Fibroblast of peridontal ligament (primary cell): ENCODE results near the gene RAP1GAP2.

Experiments
- DNase-seq: peaks from one replicate; pipeline ENCODE4 v3.0.0-alpha.2; 2010; ENCODE audit errors: extremely low read depth

Gene RAP1GAP2

DNA sequence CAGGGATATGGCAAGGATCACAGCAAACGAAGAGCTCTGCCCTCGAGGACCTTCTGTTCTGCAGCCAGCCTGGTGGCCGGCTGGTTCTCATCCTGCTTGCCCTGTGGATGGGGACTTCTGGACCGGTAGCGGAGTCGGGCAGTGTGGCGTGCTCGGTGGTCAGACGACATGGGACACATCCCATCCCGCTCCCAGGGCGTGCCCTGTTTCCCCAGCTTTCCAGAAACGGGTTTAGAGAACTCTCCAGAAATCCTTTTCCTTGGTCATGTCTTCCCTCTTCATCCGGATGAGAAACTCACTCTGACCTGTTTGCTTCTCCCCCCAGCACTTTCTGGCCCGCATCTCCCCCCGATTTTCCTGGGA is 151.3 kb downstream of the RAP1GAP2 start:
- no peak for DNase-seq

DNA sequence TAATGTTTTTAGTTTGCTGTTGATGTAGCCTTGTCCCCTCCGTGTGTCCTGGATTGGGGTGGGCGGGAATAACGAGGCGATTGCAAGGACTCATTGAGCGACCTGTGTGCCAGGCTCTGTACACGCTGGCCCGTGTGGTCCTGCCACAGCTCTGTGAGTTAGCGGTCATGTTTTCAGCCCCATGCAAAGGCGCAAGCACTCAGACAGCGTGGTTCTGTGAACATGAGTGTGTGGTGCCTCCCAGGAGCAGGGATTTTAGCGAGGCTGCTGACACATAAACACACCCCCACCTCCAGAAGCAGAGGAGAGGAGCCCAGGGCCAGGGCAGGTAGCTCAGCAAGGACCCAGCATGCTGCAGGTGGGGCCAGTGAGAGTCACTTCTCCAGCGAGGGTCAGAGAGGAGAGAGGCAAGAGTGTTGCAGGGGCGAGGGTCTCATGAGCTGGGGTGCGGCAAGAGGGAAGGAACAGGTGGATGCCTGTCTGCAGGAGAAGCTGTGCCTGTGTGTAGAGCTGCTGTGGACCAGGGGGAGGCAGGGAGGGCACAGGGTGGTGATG is 151.8 kb downstream of the RAP1GAP2 start:
- no peak for DNase-seq

GRCh38 chr17:2948721-2949468 is 152.7 kb downstream of the RAP1GAP2 start:
- DNase-seq: no peak

DNA sequence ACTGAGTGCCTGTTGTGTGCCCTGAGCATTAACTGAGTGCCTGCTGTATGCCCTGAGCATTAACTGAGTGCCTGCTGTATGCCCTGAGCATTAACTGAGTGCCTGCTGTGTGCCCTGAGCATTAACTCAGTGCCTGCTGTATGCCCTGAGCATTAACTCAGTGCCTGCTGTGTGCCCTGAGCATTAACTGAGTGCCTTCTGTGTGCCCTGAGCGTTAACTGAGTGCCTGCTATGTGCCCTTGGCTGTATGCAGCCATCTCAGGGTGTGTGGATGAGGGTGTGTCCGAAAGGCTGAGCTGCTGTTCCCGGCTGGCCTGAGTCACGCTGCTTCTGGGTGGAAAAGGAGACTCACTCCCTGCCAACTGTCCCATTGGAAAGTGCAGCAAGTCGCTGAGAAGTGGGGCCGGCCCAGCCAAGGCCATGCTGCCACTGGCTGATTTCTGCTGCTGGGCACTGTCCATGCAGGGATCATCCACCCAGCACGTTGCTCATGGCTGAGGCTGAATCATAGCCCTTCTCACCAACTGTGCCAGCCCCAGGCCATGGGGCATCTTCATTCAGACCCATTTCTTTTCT is 153.3 kb downstream of the RAP1GAP2 start:
- no peak for DNase-seq

DNA sequence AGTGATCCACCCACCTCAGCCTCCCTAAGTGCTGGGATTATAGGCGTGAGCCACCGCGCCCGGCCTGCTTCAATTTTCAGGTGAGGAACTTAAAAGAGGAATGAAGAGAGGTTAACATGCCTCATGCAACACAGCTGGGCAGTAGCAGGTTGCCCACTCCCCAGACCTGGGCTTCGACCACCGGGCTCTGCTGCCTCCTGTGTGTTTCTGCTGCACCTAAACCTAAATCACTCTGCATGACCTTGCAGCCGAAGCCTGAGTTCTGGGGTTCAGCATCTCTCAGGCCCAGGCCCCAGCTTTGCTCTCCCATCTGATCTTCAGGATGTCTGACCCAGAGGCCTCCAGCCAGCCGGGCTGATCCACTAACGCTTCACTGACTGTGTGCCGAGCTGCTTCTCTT is 154.6 kb downstream of the RAP1GAP2 start:
- DNase-seq: no peak

- no peak for DNase-seq
These were observed 156.1 kb downstream of the RAP1GAP2 start for GRCh38 chr17:2952174-2952845.

- peak; percentile 59 for DNase-seq
These were observed 158.7 kb downstream of the RAP1GAP2 start for GRCh38 chr17:2954898-2955445.

GRCh38 chr17:2955931-2956582 is 159.8 kb downstream of the RAP1GAP2 start:
- DNase-seq: no peak

DNA sequence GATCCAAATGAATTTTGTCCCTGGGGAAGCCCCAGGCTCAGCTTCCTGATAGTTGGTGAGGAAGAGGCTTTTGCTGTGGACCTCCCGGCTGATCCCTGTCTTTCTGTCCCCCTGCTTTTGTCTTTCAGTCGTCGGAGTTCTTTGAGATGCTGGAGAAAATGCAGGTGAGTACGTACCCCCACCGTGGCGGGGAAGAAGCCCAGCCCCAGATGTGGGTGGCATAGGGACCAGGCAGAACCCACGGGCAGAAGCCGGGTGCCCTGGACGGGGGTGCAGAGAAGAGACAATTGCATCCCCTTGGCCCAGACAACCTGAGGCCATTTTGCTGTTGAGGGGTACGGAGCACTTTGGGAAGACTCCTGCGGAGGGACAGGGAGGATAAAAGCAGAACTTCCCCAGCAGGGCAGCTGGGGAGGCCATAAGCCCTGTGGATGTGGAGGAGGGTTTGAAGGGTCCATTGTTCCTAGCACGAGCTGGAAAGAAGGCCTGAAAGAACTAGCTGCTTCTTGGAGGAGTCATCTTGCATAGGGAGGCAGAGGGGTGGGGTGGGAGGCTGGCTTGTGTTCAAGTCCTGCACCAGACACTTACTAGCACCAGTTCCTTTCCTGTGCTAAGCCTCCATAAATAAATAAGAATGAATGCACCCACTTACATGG is 161.5 kb downstream of the RAP1GAP2 start:
- DNase-seq: no peak

DNA sequence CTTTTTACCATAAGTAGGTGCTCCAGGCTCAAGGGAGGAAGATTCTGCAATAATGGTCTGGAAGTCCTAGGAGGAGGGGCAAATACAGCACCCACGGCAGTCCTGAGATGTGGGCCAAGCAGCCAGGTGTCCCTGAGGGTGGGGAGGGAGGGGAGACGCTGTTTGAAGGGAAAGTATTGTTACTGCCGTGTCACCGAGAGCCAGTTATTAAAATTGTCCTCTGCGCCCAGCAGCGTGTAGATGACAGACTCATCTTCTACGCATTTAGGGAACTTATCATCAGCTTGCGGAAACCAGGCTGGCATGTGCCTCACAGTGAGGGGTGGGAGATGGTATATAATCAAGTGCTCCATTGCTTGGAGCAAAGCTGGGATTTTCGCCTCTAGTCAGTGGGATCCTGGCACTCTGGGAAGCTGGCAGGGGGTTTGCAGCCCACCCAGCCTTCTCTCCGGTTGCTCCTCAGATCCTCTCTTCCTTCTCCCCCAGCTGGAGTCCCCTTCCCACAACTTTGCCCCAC is 162.5 kb downstream of the RAP1GAP2 start:
- DNase-seq: no peak

- no peak for DNase-seq
These were observed 163.3 kb downstream of the RAP1GAP2 start for GRCh38 chr17:2959371-2960130.

GRCh38 chr17:2961446-2961845 is 165.2 kb downstream of the RAP1GAP2 start:
- DNase-seq: no peak

GRCh38 chr17:2962236-2962635 is 166.0 kb downstream of the RAP1GAP2 start:
- DNase-seq: no peak

DNA sequence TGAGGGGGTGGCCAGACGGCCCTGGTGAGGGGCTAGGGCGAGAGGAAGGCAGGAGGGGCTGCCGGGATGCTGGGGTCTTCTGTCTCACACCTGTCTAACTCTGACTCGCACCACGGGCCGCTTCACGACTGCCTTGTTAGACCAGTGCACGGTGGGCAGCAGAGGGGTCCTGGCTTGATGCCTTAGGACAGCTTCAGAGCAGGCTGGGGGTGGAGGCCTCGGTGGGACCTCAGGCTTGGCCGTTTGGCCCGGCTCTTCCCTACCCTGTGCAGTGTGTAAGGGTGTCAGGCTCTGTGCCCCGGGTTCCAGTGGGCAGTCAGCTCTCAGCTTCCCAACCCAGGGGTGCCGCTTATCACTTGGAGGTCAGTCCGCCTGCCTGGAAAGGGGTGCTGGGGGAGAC is 166.5 kb downstream of the RAP1GAP2 start:
- DNase-seq: no peak

DNA sequence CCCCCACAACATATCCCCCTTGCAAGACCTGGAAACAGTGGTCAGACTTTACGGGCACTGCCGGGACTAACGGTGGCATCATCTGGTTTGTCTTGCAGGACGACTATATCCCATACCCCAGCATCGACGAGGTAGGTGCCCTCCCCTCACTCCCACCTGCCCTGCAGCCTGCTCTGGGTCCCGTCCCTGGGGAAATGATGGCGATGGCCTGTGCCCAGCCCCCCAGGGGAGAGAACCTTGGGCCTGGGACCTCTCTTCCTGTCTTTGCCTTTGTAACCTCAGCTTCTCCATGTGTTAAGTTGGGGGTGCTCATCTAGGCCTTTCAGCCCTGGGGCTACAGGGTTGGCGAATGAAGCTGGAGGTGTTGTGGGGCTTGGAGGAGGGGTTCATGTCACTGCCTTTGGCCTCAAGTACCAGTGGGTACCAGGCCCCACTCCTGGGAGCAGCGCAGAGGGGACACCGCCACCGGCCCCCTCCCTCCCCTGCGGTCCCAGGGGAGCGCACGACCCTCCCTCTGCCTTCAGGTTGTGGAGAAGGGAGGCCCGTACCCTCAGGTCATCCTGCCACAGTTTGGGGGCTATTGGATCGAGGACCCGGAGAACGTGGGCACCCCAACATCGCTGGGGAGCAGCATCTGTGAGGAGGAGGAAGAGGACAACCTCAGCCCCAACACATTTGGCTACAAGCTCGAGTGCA is 167.2 kb downstream of the RAP1GAP2 start:
- DNase-seq: no peak

DNA sequence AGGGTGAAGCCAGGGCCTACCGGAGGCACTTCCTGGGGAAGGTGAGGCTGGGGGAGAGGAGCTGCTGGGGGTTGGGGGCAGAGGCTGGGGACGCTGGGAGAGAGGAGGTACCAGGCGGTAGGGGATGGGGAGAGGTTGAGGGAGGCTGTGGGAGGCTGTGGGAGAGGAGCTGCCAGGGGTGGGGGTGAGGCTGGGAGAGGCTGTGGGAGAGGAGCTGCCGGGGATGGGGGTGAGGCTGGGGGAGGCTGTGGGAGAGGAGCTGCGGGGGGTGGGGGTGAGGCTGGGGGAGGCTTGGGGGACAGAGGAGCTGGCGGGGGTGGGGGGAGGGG is 167.8 kb downstream of the RAP1GAP2 start:
- DNase-seq: no peak

DNA sequence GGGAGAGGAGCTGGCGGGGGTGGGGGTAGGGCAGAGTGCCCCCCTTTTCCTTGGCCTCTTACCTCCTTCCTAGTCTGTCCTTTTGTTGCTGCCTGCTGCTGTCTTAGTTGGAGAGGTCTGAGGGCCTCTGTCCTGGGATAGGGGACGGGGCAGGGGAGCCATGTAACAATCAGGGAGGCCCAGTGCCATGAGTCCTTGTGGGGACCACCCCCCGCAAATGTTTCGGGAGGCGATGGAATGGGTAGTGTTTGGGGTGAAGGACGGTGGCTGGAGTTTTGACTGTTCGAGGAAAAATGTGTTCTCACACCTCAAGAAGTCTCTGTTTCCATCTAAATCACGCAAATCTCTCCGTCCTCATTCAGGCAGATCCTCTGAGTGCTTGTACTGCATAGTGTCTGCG is 168.1 kb downstream of the RAP1GAP2 start:
- DNase-seq: no peak

- no peak for DNase-seq
These were observed 168.6 kb downstream of the RAP1GAP2 start for GRCh38 chr17:2964831-2965230.

DNA sequence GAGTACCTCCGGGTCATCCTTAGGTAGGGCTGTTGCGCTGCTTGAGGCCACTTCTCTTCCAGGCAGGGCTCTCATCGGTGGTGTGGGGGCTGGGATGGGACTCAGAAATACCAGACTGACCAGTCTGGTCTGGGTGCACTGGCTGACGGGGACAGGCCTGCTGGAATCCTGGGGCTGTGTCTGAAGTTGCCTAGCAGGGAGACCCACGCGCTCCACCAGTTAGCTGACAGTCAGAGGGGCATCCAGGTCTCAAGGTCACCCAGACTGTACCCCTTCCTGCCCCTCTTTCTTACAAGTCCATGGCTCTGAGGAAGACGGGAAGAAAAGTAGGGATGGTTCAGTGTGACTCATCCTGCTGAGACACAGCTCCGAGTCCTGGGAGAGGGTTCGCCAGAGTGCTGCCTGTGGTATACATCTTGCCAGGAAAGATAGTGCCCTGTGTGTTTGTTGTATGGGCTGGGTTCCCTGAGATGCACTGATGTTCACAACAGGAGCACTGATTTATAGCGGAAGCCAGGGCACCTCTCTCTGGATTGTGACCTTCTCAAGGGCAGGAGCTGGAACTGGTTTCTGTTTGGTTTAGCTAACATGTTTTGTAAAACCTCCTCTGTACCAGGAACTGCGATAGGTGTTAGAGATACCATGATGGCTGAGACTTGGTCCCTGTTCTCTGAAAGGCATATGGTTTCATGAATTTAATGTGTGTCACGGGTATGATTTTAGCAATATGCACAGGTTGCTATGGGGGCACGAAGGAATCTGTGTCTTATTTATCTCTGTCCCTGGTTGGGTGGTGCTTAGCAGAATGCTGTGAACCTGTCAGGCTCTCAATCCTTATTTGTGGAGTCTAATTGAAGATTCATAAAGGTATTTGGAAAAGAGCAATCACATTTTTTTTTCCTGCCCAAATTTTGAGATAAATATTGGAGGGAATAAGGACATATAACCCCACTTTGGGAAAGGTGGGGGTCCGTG is 169.7 kb downstream of the RAP1GAP2 start:
- no peak for DNase-seq
